ENCODE results near the gene SNX5. TPM values are rescaled to one million over a fixed set of nuclear protein-coding genes. Genes with fewer than 3 reads are reported as not detected.

The SNX5 gene
- total RNA-seq, 1 experiment from 2014 or later = 43.0 TPM

DNA sequence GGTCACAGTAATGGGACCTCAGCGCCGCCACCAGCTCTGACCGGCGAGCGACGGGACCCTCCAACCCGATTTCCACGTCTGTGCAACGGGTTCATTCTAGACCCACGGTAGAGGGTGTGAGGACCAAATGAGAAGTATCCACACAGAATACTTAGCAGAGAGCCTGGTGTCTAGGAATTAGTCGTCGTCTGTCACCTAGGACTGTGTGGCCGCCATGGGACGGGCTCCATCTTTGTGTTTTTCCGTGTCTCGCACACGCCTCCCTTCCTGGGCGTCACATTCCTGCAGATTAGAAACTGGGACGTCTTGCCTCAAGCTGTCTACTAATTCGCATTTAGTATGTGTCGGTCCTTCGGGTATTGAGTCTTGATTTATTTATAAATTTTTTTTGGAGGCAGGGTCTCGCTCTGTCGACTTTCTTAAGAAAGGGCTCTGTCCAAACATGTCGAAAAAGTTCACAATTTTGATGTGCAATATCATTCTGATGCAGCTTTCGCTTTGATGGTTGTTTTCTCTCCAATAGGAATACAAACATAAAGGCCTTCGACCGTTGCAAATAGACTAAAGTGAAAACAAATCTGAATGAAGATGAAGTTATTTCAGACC, 787 bp upstream of the SNX5 start:
- TF ChIP-seq, protein P1, sequence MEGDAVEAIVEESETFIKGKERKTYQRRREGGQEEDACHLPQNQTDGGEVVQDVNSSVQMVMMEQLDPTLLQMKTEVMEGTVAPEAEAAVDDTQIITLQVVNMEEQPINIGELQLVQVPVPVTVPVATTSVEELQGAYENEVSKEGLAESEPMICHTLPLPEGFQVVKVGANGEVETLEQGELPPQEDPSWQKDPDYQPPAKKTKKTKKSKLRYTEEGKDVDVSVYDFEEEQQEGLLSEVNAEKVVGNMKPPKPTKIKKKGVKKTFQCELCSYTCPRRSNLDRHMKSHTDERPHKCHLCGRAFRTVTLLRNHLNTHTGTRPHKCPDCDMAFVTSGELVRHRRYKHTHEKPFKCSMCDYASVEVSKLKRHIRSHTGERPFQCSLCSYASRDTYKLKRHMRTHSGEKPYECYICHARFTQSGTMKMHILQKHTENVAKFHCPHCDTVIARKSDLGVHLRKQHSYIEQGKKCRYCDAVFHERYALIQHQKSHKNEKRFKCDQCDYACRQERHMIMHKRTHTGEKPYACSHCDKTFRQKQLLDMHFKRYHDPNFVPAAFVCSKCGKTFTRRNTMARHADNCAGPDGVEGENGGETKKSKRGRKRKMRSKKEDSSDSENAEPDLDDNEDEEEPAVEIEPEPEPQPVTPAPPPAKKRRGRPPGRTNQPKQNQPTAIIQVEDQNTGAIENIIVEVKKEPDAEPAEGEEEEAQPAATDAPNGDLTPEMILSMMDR (IDR thresholded peaks at IDR 0.05; ENCODE audit: unreplicated experiment) = no peak
- peak overlapping the region; percentile 84 for H3K27ac Mint-ChIP-seq (ENCODE audit: unreplicated experiment)
- H3K27me3 Mint-ChIP-seq (ENCODE audit: unreplicated experiment) = no peaks in the 10 kb centered on the region
- H3K4me1 Mint-ChIP-seq (ENCODE audit: low read depth, unreplicated experiment) = no peaks in the 10 kb centered on the region
- CTCF ChIA-PET = no interaction called here
- H3K4me3 Mint-ChIP-seq (ENCODE audit: low read depth, unreplicated experiment) = peak overlapping the region; percentile 72
- intact Hi-C loops (cut with micrococcal nuclease; ENCODE audit: unreplicated experiment) = no loop called here
- H3K9me3 Mint-ChIP-seq (ENCODE audit: low read depth, unreplicated experiment) = no peaks in the 10 kb centered on the region
- peaks cover 47% of the 10 kb centered on the region for H3K36me3 Mint-ChIP-seq (ENCODE audit: insufficient read depth, unreplicated experiment)
- DNase-seq = no peak
- no TSS peak for BruUV-seq (replicated peaks)

DNA sequence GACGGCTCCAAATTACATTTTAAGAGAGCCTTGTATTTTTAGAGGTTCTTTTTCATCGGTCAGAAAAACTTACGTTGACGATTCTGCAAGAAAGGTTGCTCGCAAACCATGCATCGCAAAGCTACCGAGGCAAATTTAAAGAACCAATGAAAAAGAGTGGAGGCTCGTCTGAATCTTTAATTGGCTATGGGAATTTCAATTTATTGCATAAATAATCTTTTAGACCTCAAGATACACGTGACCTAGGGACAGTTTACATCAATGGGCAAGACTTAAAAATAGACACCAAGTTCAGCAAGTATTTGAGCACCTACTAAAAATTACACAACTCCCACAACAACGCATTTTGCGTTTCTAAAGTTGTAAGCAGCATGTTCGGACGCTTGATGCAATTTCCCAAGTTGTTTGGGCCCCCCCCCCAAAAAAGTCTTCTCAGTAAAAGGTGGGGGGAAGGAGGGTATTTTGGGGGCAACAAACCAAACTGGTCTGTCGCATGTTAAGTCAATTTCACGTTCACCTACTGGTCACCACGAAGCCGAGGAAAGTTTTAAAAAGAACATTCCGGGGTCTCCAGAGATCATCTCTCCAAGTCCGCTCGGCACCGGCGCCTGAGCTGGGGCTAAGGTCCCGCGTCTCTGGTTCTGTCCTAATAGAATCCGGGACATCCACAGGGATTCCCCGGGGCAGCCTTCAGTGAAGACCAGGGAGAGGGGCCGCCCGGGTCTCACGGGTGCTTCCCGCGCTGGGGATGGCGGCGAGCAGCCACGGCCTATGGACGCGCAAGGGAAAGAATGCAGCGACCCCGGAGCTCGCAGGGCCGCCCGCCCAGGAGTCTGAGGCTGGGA, 851 bp downstream of the SNX5 start:
- H3K4me3 Mint-ChIP-seq (ENCODE audit: low read depth, unreplicated experiment) = peak overlapping the region; percentile 72
- H3K36me3 Mint-ChIP-seq (ENCODE audit: insufficient read depth, unreplicated experiment) = peaks cover 52% of the 10 kb centered on the region
- H3K27ac Mint-ChIP-seq (ENCODE audit: unreplicated experiment) = peak overlapping the region; percentile 70
- no peaks in the 10 kb centered on the region for H3K9me3 Mint-ChIP-seq (ENCODE audit: low read depth, unreplicated experiment)
- TF ChIP-seq, protein P1 (IDR thresholded peaks at IDR 0.05; ENCODE audit: unreplicated experiment) = no peak
- intact Hi-C loops (cut with micrococcal nuclease; ENCODE audit: unreplicated experiment) = no loop called here
- no peaks in the 10 kb centered on the region for H3K4me1 Mint-ChIP-seq (ENCODE audit: low read depth, unreplicated experiment)
- BruUV-seq (replicated peaks) = TSS peak; percentile 42
- no peaks in the 10 kb centered on the region for H3K27me3 Mint-ChIP-seq (ENCODE audit: unreplicated experiment)
- no peak for DNase-seq
- CTCF ChIA-PET = no interaction called here

DNA sequence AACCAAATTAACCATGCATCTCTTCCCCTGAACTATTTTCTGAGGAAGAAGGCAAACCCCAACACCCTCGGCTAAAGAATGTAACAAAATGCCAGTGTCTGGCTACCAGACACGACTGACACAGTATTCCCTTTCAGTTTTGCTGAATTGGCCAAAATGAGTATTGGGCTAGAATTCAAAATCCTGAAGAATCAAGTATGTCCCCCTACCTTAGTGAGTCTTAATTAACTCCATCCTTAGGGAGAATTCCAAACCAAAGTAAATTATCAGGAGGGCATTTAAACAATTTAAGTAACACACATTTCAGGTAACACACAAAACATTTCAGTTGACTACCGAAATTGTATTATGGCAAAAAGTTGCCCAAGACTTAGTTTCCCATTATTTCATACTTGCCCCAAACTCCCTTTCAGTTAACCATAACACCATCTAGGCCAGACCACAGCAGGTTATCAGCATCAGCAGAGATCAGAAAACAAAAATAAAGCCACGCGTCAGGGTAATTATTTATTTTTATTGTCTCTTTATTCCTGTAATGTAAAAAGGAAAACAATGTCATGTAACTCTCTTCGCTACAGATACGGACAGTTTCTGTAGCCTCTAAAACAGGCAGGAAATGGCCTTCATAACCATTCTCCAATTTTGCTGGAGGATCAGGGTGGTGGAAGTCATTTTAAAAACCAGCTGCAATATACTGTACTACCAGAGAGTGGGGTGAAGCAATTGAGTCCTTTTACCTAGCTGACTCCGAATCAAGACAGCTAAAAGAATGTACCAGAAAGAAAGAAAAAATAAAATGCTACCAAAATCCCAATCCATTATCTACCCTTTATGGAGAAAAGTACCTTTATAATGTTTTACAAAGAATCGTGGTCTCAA, 1.9 kb downstream of the SNX5 start:
- peaks cover 45% of the 10 kb centered on the region for H3K36me3 Mint-ChIP-seq (ENCODE audit: insufficient read depth, unreplicated experiment)
- H3K9me3 Mint-ChIP-seq (ENCODE audit: low read depth, unreplicated experiment) = no peaks in the 10 kb centered on the region
- intact Hi-C loops (cut with micrococcal nuclease; ENCODE audit: unreplicated experiment) = no loop called here
- BruUV-seq (replicated peaks) = no TSS peak
- no peak for DNase-seq
- CTCF ChIA-PET = interaction anchor here (0.7 kb wide), 1 partner anchor 72 kb away, joined by 3 read pairs; no protein-coding TSS in a partner anchor
- peaks cover 2% of the 10 kb centered on the region for H3K4me1 Mint-ChIP-seq (ENCODE audit: low read depth, unreplicated experiment)
- H3K27ac Mint-ChIP-seq (ENCODE audit: unreplicated experiment) = peak overlapping the region; percentile 70
- peak overlapping the region; percentile 72 for H3K4me3 Mint-ChIP-seq (ENCODE audit: low read depth, unreplicated experiment)
- H3K27me3 Mint-ChIP-seq (ENCODE audit: unreplicated experiment) = no peaks in the 10 kb centered on the region
- TF ChIP-seq, protein P1 (IDR thresholded peaks at IDR 0.05; ENCODE audit: unreplicated experiment) = no peak

DNA sequence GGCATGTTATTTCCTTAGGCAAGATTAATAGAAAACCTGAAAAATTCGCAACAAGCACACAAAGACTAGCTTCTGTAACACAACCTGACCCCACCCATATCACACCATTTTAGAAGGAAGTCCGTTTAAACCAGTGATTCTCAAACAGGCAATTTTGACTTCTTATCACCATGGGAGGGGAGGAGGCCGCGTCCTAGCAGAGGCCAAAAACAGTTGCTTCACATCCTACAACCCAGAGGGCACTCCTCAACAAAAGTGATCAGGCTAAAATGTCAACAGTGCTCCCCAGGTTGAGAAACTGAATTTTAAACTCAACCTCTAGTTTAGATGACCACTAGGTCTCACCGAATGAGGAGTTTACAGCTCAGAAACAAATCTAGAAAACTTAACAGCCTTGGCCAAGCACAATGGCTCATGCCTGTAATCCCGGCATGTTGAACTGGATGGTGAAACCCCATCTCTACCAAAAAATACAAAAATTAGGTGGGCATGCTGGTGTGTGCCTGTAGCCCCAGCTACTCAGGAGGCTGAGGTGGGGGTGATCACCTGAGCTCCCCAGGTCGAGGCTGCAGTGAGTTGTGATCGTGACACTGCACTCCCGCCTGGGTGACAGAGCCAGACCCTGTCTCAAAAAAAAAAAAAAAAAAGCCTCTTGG, 3.4 kb downstream of the SNX5 start:
- Mint-ChIP-seq H3K27ac (ENCODE audit: unreplicated experiment) (no peak overlapping the region), H3K4me1 (ENCODE audit: low read depth, unreplicated experiment) (peaks cover 9% of the 10 kb centered on the region), H3K4me3 (ENCODE audit: low read depth, unreplicated experiment) (peak overlapping the region; percentile 72), H3K27me3 (ENCODE audit: unreplicated experiment) (no peaks in the 10 kb centered on the region), H3K36me3 (ENCODE audit: insufficient read depth, unreplicated experiment) (peaks cover 45% of the 10 kb centered on the region), H3K9me3 (ENCODE audit: low read depth, unreplicated experiment) (no peaks in the 10 kb centered on the region)
- DNase-seq = no peak
- CTCF ChIA-PET = interaction anchor here (0.6 to 0.7 kb wide), 2 partner anchors 33 to 107 kb away, joined by 3 to 4 read pairs; no protein-coding TSS in a partner anchor
- intact Hi-C loops (cut with micrococcal nuclease; ENCODE audit: unreplicated experiment) = no loop called here
- TF ChIP-seq, protein P1 (IDR thresholded peaks at IDR 0.05; ENCODE audit: unreplicated experiment) = no peak
- BruUV-seq (replicated peaks) = no TSS peak
